ENCODE measurements around the gene CTDP1. TPM values are rescaled to one million over a fixed set of nuclear protein-coding genes. Genes with fewer than 3 reads are reported as not detected.

CTDP1 gene
- total and polyA plus RNA-seq, 12 donors: 3.8 to 23.9 (median 15.8) TPM

DNA sequence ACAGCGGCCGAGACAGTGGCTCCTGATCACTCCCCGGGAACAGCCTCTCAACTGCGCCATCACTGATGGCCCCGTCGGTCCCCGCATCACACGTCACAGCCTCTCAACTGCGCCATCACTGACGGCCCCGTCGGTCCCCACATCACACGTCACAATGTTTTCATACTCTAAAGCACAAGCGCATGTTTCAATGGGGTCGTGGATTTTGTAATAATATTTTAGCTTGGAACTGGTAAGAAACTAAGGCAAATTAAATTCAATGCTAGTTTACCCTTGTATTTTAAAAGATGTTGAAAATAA lies 44.2 kb upstream of the CTDP1 start:
- H3K4me3 ChIP-seq: no peak overlapping the region
- no peak for DNase-seq
- intact Hi-C loops (cut with DNase I): no loop called here
- H3K27me3 ChIP-seq: peaks cover 17% of the 10 kb centered on the region
- H3K9me3 ChIP-seq (replicated peaks in 1 of 3): no peaks in the 10 kb centered on the region
- 90 to 93% (median 91%) methylated on average over 15 of the region's 15 CpGs for WGBS, 4 donors
- no peaks in the 10 kb centered on the region for H3K4me1 ChIP-seq (replicated peaks in 1 of 2)
- no peaks in the 10 kb centered on the region for H3K36me3 ChIP-seq (replicated peaks in 1 of 2)
- TF ChIP-seq, protein P1, sequence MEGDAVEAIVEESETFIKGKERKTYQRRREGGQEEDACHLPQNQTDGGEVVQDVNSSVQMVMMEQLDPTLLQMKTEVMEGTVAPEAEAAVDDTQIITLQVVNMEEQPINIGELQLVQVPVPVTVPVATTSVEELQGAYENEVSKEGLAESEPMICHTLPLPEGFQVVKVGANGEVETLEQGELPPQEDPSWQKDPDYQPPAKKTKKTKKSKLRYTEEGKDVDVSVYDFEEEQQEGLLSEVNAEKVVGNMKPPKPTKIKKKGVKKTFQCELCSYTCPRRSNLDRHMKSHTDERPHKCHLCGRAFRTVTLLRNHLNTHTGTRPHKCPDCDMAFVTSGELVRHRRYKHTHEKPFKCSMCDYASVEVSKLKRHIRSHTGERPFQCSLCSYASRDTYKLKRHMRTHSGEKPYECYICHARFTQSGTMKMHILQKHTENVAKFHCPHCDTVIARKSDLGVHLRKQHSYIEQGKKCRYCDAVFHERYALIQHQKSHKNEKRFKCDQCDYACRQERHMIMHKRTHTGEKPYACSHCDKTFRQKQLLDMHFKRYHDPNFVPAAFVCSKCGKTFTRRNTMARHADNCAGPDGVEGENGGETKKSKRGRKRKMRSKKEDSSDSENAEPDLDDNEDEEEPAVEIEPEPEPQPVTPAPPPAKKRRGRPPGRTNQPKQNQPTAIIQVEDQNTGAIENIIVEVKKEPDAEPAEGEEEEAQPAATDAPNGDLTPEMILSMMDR (IDR thresholded peaks at IDR 0.05): no peak
- no peak for TF ChIP-seq POLR2A (IDR thresholded peaks at IDR 0.05)
- no peak overlapping the region for H3K27ac ChIP-seq

DNA sequence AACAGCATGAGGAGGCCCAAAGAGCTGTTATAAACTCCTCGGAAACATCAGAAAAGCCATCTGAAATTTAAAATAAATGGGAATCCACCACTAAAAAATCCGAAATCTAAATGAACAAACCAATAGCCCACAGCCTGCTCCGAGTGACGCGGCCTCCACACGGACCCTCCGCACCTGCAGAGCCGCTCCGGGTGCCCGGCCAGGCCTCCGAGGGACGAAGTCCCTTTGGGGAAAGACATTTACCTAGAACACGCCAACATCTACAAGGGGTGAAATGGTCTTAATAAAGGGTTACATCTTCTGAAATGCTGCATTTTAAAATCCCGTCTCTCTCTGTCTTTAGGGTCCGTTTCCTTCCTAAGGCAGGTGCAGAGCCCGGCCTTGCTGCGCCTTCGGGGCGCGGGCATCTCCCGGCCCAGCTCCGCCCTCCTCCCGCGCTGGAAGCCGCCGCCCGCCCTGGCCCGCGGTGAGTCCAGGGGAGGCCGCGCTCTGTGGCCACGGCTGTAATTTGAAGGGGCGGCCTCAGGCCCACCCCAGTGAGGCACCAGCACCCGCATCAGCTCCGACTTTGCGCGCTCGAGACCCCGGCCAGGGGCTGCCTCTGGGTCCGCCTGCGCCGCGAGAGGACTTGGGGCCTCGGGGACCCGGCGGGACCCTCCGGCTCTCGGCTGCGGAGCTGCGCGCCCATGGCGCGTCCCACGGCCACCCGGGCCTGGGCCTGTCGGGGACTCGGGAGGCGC lies 42.3 kb upstream of the CTDP1 start:
- peaks cover 22% of the 10 kb centered on the region for H3K27me3 ChIP-seq
- TF ChIP-seq, protein P1 (IDR thresholded peaks at IDR 0.05): no peak
- TF ChIP-seq POLR2A (IDR thresholded peaks at IDR 0.05): no peak

DNA sequence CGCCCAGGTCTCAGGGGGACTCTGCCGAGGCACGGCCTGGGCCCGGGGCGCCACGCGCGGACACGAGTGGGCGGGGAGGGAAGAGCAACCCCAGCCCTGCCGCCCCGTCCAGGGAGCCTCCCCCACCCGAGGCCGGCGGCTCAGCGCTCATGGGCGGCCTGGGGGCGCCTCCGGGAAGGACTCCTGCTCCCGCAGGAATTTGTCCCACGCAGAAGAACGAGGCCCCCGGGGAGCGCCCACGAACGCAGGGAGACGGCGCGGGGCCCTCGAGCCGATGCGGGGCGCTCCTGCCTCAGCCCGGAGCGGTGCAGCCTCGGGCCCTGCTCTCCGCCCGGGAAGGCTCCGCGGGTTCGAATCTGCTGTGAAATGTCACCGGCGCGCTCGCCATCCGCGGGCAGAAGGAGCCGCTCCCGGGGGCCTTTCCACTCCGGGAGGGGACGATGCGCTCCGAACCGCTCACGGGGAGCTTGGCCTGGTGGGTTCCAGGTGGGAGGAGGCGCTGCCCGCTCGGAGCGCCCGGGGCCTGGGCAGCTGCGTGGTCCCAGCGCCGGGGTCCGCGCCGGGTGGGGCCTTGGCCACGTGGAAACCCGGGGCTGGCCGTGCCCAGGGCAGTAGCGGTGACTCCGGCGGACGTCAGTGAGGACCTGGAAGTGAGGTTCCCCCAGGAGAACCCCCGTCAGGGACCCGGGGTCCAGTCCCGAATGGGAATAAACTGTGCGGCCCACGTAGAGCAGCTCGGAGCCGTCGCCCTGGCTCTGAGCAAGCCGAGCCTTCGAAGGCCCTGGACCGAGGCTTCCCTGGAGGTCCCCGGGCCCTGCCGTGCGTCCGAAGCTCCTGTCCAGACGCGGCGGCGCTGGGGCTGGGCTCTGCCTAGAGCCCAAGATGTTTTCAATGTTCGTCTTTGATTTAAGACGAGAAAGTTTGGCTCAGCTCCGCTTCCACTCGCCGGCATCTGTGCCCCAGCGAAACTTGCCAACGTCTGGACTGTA lies 41.4 kb upstream of the CTDP1 start:
- no peaks in the 10 kb centered on the region for H3K4me1 ChIP-seq (replicated peaks in 1 of 2)
- no peaks in the 10 kb centered on the region for H3K9me3 ChIP-seq (replicated peaks in 1 of 3)
- H3K36me3 ChIP-seq (replicated peaks in 1 of 2): no peaks in the 10 kb centered on the region
- intact Hi-C loops (cut with DNase I): no loop called here
- TF ChIP-seq, protein P1 (IDR thresholded peaks at IDR 0.05): no peak
- 30 to 77% (median 35%) methylated on average over 24 to 99 of the region's 99 CpGs for WGBS, 4 donors
- H3K4me3 ChIP-seq: no peak overlapping the region
- peak in 1 of 7 donors; percentile 3 for DNase-seq
- peaks cover 22% of the 10 kb centered on the region for H3K27me3 ChIP-seq
- no peak overlapping the region for H3K27ac ChIP-seq

More for the DNA sequence above, 42.3 kb upstream of the CTDP1 start:
- H3K9me3 ChIP-seq (replicated peaks in 1 of 3): no peaks in the 10 kb centered on the region
- intact Hi-C loops (cut with DNase I): no loop called here
- H3K36me3 ChIP-seq (replicated peaks in 1 of 2): no peaks in the 10 kb centered on the region
- H3K4me1 ChIP-seq (replicated peaks in 1 of 2): no peaks in the 10 kb centered on the region
- no peak overlapping the region for H3K4me3 ChIP-seq
- WGBS, 4 donors: 17 to 52% (median 31%) methylated on average over 25 to 58 of the region's 58 CpGs
- peak in 1 of 7 donors; percentile 11 for DNase-seq
- no peak overlapping the region for H3K27ac ChIP-seq

DNA sequence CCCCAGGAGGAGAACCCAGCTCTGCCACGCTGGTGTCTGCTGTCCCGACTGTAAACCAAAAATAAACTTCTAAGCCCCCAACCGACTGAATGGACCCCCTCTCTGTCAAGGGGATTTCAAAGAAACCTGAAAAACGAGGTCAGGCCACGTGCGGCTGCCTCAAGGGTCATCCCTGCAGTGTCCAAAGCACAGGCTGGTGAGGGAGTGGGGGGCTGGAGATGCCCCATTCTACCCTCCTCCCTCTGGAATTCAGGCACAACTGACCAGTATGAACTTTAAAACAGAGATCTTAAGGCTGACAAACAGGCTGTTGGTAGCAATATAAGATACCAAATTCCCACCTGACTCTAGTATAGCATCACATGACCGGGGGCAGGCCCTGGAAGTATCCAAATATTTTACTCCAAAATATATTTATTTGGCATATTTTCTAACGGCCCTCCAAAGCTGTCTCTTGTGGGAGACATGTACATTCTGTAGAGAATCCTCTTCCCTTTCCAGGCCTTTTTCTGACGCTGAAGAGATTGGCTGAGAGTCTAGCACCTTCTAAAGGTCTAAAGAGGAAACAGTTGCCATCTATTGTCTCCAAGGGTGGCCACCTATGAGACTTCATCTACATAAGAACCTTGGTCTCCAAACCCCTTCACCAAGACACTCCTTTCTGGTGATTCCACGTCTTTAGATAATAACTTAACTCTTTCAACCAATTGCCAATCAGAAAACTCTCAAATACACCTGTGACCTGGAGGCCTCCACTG lies 40.4 kb upstream of the CTDP1 start:
- TF ChIP-seq POLR2A (IDR thresholded peaks at IDR 0.05): no peak
- TF ChIP-seq, protein P1 (IDR thresholded peaks at IDR 0.05): no peak
- H3K27me3 ChIP-seq: peaks cover 23% of the 10 kb centered on the region
- no peak for DNase-seq
- 57 to 66% (median 60%) methylated on average over 7 to 10 of the region's 10 CpGs for WGBS, 4 donors
- H3K27ac ChIP-seq: no peak overlapping the region
- no peaks in the 10 kb centered on the region for H3K4me1 ChIP-seq (replicated peaks in 1 of 2)
- intact Hi-C loops (cut with DNase I): no loop called here
- no peaks in the 10 kb centered on the region for H3K9me3 ChIP-seq (replicated peaks in 1 of 3)
- no peaks in the 10 kb centered on the region for H3K36me3 ChIP-seq (replicated peaks in 1 of 2)
- no peak overlapping the region for H3K4me3 ChIP-seq

All from adrenal gland (tissue), 12 donors.